AG09319 (cell line): ENCODE measurements around the gene GNAQ.
"Not testable (repeated sequence)": the region's sequence is repeated elsewhere in the genome, so short reads cannot be mapped to it uniquely, and the experiment has no call there.

Experiments
- DNase-seq: peaks from one replicate; pipeline ENCODE4 v3.0.0-alpha.2; 2010; ENCODE audit warnings: low read depth; ENCODE audit errors: extremely low read depth
- CTCF ChIP-seq: IDR thresholded peaks from 2 replicates; pipeline ENCODE4 v1.5.1; 2011; ENCODE audit warnings: low read depth, mild to moderate bottlenecking, inconsistent platforms, low read length, moderate library complexity

Gene GNAQ

GRCh38 chr9:77887662-77888061 is 143.9 kb downstream of the GNAQ start:
- DNase-seq = no peak
- no peak for TF ChIP-seq CTCF

GRCh38 chr9:77885104-77885672 is 146.4 kb downstream of the GNAQ start:
- TF ChIP-seq CTCF = no peak
- no peak for DNase-seq

- no peak for TF ChIP-seq CTCF
- DNase-seq = no peak
Observed at GRCh38 chr9:77883846-77884771, 147.5 kb downstream of the GNAQ start.

- no peak for DNase-seq
- TF ChIP-seq CTCF = no peak
Observed at GRCh38 chr9:77883133-77883532, 148.5 kb downstream of the GNAQ start.

- DNase-seq = no peak
- no peak for TF ChIP-seq CTCF
Observed at GRCh38 chr9:77882294-77882693, 149.3 kb downstream of the GNAQ start.

GRCh38 chr9:77881634-77882033 is 150.0 kb downstream of the GNAQ start:
- DNase-seq = not testable (repeated sequence)

- no peak for TF ChIP-seq CTCF
- no peak for DNase-seq
Observed at GRCh38 chr9:77881111-77881510, 150.5 kb downstream of the GNAQ start.
